A549 treated with Mapracorat at 1 μM for 4 hours (cell line): Measurements from ENCODE around the gene SLC16A12. TPM values are rescaled to one million over a fixed set of nuclear protein-coding genes. Genes with fewer than 3 reads are reported as not detected.

Source experiments
- total RNA-seq: library from RNA; stranded (reverse); fragments of 200-300 nt; extraction: Qiagen RNA extraction; gene quantifications from 5 replicates; pipeline ENCODE4 v1.2.3, GENCODE V29; 2022

The SLC16A12 gene
- 0.21 to 0.86 TPM (median 0.31 TPM) in 5 replicates for total RNA-seq

GRCh38 chr10:89535171-89536012 lies at the start of gene SLC16A12:
SLC16A12 (minus strand) TSS chr10:89535594; CDS start chr10:89462578, 73,016 bp downstream.

GRCh38 chr10:89414146-89414878 lies 121.1 kb downstream of the SLC16A12 start, which contains the start of gene IFIT5:
IFIT5 (plus strand) TSS chr10:89414568; CDS start chr10:89414799, 231 bp downstream.

GRCh38 chr10:89391907-89392756 lies 143.3 kb downstream of the SLC16A12 start, which contains the start of gene IFIT1:
IFIT1 (plus strand) TSS chr10:89392623; CDS start chr10:89392713, 90 bp downstream.

Other genes with a start within 250 kb of the SLC16A12 start
- 1.8 to 2.8 TPM (median 2.4 TPM) in 5 replicates for gene IFIT2, start 233.5 kb downstream of the SLC16A12 start, total RNA-seq
- 4.1 to 5.5 TPM (median 5.0 TPM) in 5 replicates for gene IFIT3, start 207.6 kb downstream of the SLC16A12 start, total RNA-seq
- not detected in 5 replicates for gene IFIT1B, start 157.5 kb downstream of the SLC16A12 start, total RNA-seq
- gene IFIT1, start 143.0 kb downstream of the SLC16A12 start, total RNA-seq, result 3.5 to 5.5 TPM (median 4.7 TPM) in 5 replicates
- gene IFIT5, start 121.0 kb downstream of the SLC16A12 start, total RNA-seq, result 7.6 to 11.6 TPM (median 8.8 TPM) in 5 replicates
- 5.5 to 7.4 TPM (median 6.6 TPM) in 5 replicates for gene PANK1, start 109.6 kb upstream of the SLC16A12 start, total RNA-seq
- gene KIF20B, start 166.0 kb upstream of the SLC16A12 start, total RNA-seq, result 11.6 to 15.5 TPM (median 13.7 TPM) in 5 replicates